ENCODE measurements around the gene PIK3CD.

DNA sequence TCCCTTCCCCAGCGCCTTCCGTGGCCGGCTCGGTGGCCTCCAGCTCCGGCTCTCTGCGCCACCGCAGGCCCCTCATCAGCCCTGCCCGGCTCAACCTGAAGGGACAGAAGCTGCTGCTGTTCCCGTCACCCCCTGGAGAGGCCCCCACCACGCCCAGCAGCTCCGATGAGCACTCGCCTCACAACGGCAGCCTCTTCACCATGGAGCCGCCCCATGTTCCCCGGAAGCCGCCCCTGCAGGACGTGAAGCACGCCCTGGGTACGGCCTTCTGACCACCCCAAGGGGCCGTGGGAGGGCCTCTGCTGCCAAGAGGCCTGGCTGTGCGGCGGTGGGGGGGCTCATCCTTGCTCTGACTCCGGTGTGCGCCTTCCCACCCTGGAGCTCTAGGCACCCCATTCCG lies 41.0 kb upstream of the PIK3CD start:
- no peak for TF ChIP-seq POLR2A (IDR thresholded peaks at IDR 0.05)
- TF ChIP-seq, protein P1, sequence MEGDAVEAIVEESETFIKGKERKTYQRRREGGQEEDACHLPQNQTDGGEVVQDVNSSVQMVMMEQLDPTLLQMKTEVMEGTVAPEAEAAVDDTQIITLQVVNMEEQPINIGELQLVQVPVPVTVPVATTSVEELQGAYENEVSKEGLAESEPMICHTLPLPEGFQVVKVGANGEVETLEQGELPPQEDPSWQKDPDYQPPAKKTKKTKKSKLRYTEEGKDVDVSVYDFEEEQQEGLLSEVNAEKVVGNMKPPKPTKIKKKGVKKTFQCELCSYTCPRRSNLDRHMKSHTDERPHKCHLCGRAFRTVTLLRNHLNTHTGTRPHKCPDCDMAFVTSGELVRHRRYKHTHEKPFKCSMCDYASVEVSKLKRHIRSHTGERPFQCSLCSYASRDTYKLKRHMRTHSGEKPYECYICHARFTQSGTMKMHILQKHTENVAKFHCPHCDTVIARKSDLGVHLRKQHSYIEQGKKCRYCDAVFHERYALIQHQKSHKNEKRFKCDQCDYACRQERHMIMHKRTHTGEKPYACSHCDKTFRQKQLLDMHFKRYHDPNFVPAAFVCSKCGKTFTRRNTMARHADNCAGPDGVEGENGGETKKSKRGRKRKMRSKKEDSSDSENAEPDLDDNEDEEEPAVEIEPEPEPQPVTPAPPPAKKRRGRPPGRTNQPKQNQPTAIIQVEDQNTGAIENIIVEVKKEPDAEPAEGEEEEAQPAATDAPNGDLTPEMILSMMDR (IDR thresholded peaks at IDR 0.05): no peak

Data from esophagus squamous epithelium (tissue), 4 donors.